NCI-H2081 treated with DMSO at 0.1 percent for 48 hours (cell line): Measurements from ENCODE around the gene CTDP1.

Experiments used
- DNase-seq: peaks from one replicate; lab custom pipeline; 2025; lab: John Stamatoyannopoulos, UW

Gene CTDP1

GRCh38 chr18:79763407-79763806 is 83.8 kb downstream of the CTDP1 start:
- DNase-seq: no peak

- DNase-seq: no peak
Measured at GRCh38 chr18:79764131-79764530, 84.5 kb downstream of the CTDP1 start.

- DNase-seq: no peak
Measured at GRCh38 chr18:79765491-79766245, 86.1 kb downstream of the CTDP1 start.

- DNase-seq: no peak
Measured at GRCh38 chr18:79766308-79766707, 86.7 kb downstream of the CTDP1 start.

- no peak for DNase-seq
Measured at GRCh38 chr18:79768745-79769144, 89.1 kb downstream of the CTDP1 start.

- no peak for DNase-seq
Measured at GRCh38 chr18:79769698-79770500, 90.3 kb downstream of the CTDP1 start.

GRCh38 chr18:79770501-79770815 is 90.9 kb downstream of the CTDP1 start:
- no peak for DNase-seq

GRCh38 chr18:79770826-79771225 is 91.2 kb downstream of the CTDP1 start:
- DNase-seq: no peak

GRCh38 chr18:79771446-79772107 is 92.0 kb downstream of the CTDP1 start:
- DNase-seq: no peak

GRCh38 chr18:79772108-79772864 is 92.7 kb downstream of the CTDP1 start:
- no peak for DNase-seq

GRCh38 chr18:79772865-79773696 is 93.5 kb downstream of the CTDP1 start:
- no peak for DNase-seq

- DNase-seq: no peak
Measured at GRCh38 chr18:79774111-79774510, 94.5 kb downstream of the CTDP1 start.

GRCh38 chr18:79775441-79776221 is 96.0 kb downstream of the CTDP1 start:
- no peak for DNase-seq

- no peak for DNase-seq
Measured at GRCh38 chr18:79776674-79777073, 97.1 kb downstream of the CTDP1 start.

GRCh38 chr18:79778291-79778791 is 98.7 kb downstream of the CTDP1 start:
- DNase-seq: no peak

- no peak for DNase-seq
Measured at GRCh38 chr18:79779021-79779699, 99.6 kb downstream of the CTDP1 start.

- DNase-seq: no peak
Measured at GRCh38 chr18:79779700-79780190, 100.1 kb downstream of the CTDP1 start.

- DNase-seq: no peak
Measured at GRCh38 chr18:79780547-79780946, 100.9 kb downstream of the CTDP1 start.

GRCh38 chr18:79781331-79781941 is 101.8 kb downstream of the CTDP1 start:
- no peak for DNase-seq
